Embryonic facial prominence (tissue), 1 donor: ENCODE data around the gene SLC9A1.
"Not testable (repeated sequence)": the region's sequence is repeated elsewhere in the genome, so short reads cannot be mapped to it uniquely, and the experiment has no call there.

Source experiments
- DNase-seq: peaks from one replicate; pipeline ENCODE4 v3.0.0-alpha.2; 2016; ENCODE audit errors: extremely low spot score

The SLC9A1 gene

GRCh38 chr1:27132624-27133023 is 22.3 kb downstream of the SLC9A1 start:
- DNase-seq, result no peak

- no peak for DNase-seq
Observed at GRCh38 chr1:27132147-27132546, 22.8 kb downstream of the SLC9A1 start.

- DNase-seq, result no peak
Observed at GRCh38 chr1:27130798-27131197, 24.1 kb downstream of the SLC9A1 start.

- no peak for DNase-seq
Observed at GRCh38 chr1:27129225-27129624, 25.7 kb downstream of the SLC9A1 start.

GRCh38 chr1:27127419-27127818 is 27.5 kb downstream of the SLC9A1 start:
- DNase-seq, result no peak

GRCh38 chr1:27126391-27126790 is 28.5 kb downstream of the SLC9A1 start:
- DNase-seq, result no peak

GRCh38 chr1:27125125-27125524 is 29.8 kb downstream of the SLC9A1 start:
- DNase-seq, result not testable (repeated sequence)

- no peak for DNase-seq
Observed at GRCh38 chr1:27124405-27124804, 30.5 kb downstream of the SLC9A1 start.

GRCh38 chr1:27122652-27123051 is 32.3 kb downstream of the SLC9A1 start:
- no peak for DNase-seq

GRCh38 chr1:27120854-27121253 is 34.1 kb downstream of the SLC9A1 start:
- DNase-seq, result no peak

GRCh38 chr1:27118440-27118689 is 36.6 kb downstream of the SLC9A1 start:
- no peak for DNase-seq

- no peak for DNase-seq
Observed at GRCh38 chr1:27117733-27118439, 37.0 kb downstream of the SLC9A1 start.

- no peak for DNase-seq
Observed at GRCh38 chr1:27116697-27117096, 38.2 kb downstream of the SLC9A1 start.

- DNase-seq, result no peak
Observed at GRCh38 chr1:27116232-27116631, 38.7 kb downstream of the SLC9A1 start.

- DNase-seq, result no peak
Observed at GRCh38 chr1:27114546-27114945, 40.4 kb downstream of the SLC9A1 start.

GRCh38 chr1:27113861-27114260 is 41.1 kb downstream of the SLC9A1 start:
- no peak for DNase-seq

- DNase-seq, result no peak
Observed at GRCh38 chr1:27111626-27112573, 43.0 kb downstream of the SLC9A1 start.

GRCh38 chr1:27109103-27109822 is 45.7 kb downstream of the SLC9A1 start:
- no peak for DNase-seq

- DNase-seq, result no peak
Observed at GRCh38 chr1:27108588-27108987, 46.3 kb downstream of the SLC9A1 start.

- no peak for DNase-seq
Observed at GRCh38 chr1:27106561-27107323, 48.2 kb downstream of the SLC9A1 start.

- no peak for DNase-seq
Observed at GRCh38 chr1:27105018-27105417, 49.9 kb downstream of the SLC9A1 start.

- DNase-seq, result no peak
Observed at GRCh38 chr1:27103498-27103897, 51.4 kb downstream of the SLC9A1 start.
